GM20431 (cell line): ENCODE data around the gene FGF4.

Experiments used
- in situ Hi-C: fragments of 300-500 bp; cut with MseI, MboI; formaldehyde crosslinking; loops from one replicate; pipeline ENCODE4 v1.15.0; 2020; ENCODE audit warnings: low sequenced_read_pairs; ENCODE audit not compliant: unreplicated experiment

Gene FGF4, protein sequence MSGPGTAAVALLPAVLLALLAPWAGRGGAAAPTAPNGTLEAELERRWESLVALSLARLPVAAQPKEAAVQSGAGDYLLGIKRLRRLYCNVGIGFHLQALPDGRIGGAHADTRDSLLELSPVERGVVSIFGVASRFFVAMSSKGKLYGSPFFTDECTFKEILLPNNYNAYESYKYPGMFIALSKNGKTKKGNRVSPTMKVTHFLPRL

DNA sequence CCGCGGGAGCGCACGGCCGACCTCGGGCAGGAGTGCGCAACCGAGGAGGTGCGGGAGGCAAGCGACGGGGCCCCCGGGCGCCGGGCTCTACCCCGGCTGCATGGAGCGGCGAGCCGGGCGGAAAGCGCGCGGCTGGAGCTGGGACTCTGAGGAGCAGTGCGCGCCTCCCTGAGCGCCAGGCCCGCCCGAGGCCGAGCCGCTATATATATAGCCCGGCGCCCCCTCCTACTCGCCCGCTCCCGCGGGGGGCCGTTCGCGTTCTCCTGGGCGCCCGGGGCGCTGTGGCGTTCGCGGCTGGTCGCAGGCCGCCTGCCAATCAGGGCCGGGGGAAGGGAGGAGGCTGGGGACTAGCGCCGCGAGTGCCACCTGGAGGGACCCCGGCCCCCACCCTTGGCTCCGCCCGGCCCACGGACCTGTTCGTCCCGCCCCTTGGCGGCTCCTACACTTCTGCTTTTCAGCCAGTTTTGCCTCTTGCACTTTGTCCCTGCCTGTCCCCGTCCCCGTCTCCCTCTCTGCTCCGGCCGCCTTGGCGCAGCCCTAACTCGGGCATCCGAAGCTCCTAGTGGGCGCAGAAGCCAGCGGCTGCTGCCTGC, at the start of gene FGF4:
TSS of gene FGF4 (minus strand) at position 179 of the 593 bp plus-strand sequence. CDS start 257 bp downstream, outside the sequence.
- in situ Hi-C loops: no loop called here

DNA sequence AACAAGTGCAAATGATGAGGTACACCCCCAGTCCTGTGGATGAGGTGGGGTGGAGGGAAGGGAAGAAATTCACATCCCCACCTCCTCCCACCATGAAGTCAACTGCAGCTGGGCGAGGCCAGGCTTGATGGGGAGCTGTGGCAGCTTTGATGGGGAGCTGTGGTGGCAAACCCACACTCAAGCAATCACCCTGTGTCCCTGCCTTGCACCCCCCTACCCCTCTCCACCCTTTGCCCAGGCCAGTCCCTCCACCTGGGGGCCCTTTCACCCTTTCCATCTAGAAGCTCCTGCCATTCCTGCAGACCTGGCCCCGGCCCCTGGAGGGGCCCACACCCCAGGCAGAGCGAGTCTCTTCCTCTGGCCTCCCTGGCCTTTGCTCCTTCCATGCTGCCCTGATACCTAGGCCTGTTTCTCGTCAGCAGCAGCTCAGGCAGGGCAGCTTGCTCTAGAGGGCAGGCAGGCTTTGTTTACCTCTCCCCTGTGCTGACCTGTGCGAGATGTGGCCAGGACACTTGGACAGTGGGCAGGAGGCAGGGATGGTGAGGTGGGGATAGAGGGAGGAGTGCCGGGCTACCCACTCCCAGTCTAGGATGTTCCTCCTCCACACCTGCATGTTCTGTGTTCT, 48.6 kb upstream of the FGF4 start:
- in situ Hi-C loops: no loop called here

- in situ Hi-C loops: no loop called here
These were observed 47.7 kb upstream of the FGF4 start for GRCh38 chr11:69822676-69823494.

GRCh38 chr11:69821511-69822040, 46.4 kb upstream of the FGF4 start:
- in situ Hi-C loops: no loop called here

DNA sequence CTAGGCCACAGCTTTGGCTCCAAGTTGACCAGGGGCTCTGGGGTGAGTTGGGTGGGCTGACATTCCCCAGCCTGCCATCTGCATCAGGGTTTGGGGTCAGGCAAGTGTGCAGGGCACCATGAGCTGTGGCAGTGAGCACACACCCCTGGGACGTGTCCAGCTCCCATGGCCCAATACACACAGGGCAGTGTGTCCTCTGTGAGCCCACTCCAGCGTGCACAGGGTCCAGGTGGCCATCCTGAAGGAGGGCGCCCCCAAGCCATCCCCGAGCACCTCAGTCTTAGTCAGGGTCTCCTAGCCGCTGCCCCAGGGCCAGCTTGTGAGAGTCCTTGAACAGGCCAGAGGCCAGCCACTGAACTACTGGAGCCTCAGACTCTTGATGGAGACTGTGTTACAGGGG, 45.3 kb upstream of the FGF4 start:
- in situ Hi-C loops: no loop called here

DNA sequence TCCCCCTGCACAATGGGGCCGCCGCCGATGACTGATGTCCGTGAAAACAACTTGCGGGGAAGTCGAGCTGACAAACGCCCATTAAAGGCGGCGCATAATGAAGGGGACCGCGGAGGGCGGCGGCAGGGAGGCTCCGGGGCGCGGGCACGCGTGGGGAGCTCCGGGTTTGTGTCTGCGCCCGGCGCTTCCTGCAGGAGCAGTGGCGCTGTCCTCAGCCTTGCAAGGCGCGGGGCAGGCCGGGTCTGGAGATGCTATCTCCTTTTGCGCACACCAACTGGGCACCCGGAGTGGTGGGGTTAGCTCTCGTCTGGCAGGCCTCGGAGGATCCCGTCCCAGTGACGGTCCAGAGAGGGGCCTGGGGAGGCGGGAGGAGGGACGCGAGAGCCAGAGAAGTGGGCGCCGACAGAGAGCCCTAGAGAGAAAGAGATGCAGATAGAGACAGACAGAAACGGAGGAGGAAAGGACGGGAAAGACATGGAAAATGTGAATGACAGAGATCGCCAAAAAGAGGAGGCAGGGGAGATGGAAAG, 44.5 kb upstream of the FGF4 start:
- in situ Hi-C loops: no loop called here

DNA sequence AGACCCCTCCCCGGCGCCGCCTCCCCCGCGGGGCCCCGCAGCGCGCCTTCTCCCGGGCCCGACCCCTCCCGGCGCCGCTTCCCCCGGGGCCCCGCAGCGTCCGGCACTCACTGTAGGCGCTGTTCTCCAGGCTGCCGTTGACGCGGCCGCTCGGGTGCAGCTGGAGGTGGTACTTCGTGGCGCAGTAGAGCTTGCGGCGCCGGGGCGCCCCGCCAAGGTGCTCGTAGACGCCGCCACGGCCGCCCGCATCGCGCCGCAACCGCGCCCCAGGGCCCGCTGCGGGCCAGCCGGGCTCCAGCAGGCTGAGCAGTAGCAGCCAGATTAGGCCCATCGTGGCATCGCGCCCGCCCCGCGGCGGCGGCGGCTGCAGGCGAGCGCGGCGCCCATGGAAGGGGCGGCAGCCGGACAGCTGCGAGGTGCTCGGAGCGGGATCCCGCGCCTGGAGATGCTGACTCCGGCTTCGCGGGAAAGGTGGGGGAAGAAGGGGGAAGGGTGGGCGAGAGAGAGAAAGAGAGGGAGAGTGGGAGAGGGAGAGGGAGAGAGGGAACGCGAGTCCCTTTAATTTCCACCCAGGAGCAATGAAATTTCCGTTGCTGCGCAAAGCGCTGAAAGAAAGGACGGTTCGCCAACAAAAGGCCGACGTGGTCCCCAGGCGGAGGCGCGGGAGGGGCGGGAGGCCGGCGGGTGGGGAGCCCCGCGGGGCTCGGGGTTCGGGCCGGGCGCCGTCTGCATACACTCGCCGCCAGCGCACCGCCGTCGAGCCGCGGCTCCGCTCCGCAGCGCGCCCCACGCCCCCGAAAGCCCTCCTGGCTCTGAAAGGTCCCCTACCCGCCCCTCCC, 43.7 kb upstream of the FGF4 start, which contains the start of gene FGF3:
TSS of gene FGF3 (minus strand) at position 814 of the 839 bp plus-strand sequence. CDS start at position 331, 483 bp downstream.
- in situ Hi-C loops: no loop called here

- in situ Hi-C loops: no loop called here
These were observed 43.1 kb upstream of the FGF4 start for GRCh38 chr11:69818231-69818602.

DNA sequence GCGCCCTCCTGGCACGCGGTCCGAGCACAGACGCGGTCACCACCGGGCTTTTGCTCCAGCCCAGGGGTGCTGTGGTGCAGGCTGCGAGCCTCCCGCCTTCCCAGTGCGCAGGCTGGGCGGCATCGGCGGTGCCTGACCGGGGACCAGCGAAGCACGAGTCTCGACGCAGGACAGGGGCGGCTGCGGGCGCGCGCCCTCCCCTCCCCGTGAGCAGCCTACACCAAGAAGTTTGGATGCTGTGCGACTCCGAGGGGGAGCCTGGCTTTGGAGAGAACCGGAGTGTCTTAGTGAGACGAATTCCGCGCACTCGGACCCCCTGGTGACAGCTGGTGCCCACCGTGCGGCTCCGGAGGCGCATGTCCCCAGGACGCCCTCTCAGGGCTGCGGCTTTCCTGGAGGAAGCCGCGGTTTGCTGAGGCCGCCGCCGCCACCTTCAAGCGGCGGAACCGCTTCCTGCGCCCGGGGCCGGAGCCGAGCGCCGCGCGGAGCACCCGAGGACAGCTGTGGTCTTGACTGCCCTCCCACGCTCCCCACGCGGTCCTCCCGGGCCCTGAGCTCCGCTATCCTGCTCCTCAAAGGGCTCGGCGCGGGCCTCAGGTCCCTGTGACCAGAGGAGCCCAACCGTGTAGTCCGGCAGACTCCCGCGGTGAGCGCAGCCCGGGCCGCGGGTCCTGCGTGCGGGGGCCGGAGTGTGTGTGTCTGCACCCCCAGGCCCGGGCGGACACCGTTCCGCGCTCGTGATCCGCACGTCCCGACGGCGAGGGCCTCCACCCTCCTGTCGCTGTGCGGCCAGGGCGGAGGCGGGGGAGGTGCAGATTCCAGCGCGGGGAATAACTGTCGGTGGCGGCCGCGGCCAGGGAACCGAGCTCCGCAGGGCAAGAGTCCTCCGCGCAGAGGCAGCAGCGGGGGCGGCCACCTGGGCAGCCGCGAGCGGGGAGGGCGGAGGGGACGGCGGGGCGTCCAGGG, 42.4 kb upstream of the FGF4 start:
- in situ Hi-C loops: no loop called here

GRCh38 chr11:69816671-69817070, 41.5 kb upstream of the FGF4 start:
- in situ Hi-C loops: no loop called here

DNA sequence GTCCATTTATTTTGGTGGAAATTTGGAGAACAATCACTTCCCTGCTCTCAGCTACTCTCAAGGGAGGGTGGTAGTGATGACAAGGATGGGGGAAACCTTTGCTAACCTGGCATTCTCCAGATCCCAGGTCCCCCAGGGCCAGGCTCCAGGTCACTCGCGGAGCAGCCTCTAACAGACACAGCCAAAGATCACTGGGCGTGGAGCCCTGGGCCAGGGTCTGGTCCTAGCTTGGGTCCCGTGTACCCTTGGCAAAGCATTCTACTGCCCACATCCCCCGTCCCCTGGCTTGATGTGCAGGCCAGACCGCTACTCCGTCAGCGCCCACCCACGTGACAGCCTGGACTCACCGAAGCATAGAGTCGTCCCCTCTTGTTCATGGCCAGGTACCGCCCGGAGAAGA, 40.8 kb upstream of the FGF4 start:
- in situ Hi-C loops: no loop called here

- in situ Hi-C loops: no loop called here
These were observed 39.8 kb upstream of the FGF4 start for GRCh38 chr11:69814902-69815301.

- in situ Hi-C loops: no loop called here
These were observed 39.3 kb upstream of the FGF4 start for GRCh38 chr11:69814411-69814810.

DNA sequence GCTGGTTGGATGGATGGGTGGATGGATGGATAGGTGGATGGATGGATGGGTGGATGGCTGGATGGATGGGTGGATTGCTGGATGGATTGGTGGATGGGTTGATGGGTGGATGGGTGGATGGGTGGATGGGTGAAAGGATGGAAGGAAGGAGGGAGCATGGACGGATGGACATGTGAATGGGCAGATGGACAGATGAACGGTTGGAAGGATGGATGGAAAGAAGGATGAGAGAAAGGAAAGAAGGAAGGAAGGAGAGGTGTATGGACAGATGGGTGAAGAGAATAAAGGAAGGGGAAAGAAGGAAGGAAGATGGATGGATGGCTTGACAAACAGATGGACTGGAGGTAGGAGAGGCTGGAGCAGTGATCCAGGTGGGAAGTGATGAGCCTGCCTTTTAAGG, 38.7 kb upstream of the FGF4 start:
- in situ Hi-C loops: no loop called here

DNA sequence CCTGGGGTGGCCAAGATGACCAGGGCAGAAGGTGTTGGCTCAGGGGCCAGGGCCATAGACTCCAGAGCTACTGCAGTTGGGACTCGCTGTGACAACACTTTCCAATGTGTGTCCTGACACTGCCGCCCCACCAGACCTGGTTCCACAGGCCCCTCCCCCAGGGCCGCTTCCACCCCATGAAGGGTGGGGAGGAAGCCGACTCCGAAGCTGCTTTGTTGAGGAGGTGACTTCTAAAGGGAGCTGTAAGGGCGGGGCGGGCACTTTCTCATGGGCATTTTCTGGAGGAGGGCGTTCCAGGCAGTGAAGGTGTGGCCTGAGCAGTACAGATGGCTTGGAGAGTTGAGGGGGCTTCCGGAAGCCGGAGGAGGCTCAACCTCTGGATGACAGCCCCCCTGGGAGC, 37.8 kb upstream of the FGF4 start:
- in situ Hi-C loops: no loop called here

DNA sequence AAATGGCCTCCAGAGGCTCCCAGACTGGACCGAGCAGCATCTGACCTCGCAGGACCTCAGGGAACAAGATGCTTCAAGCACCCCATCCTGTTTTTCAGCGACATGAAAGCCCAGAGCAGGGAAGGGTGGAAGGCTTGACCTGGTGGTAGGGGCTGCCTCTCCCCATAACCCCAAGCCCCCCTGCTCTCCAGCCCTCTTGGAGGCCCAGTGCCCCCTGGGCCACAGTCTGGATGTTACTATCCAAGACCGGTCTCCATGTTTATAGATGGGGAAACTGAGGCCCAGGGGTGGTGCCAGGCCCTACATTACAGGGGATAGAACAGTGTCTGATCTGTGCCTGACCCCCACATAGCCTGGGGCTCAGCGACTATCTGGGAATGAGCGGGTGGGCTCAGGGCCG, 37.1 kb upstream of the FGF4 start:
- in situ Hi-C loops: no loop called here

GRCh38 chr11:69811431-69811830, 36.3 kb upstream of the FGF4 start:
- in situ Hi-C loops: no loop called here
